Measurements from ENCODE around the gene TOGARAM2. TPM values are rescaled to one million over a fixed set of nuclear protein-coding genes. Genes with fewer than 3 reads are reported as not detected.
A peak's percentile ranks its signal among the peaks of the same experiment; 100 is the strongest.

Gene TOGARAM2
- total RNA-seq, 1 donor, result 0.43 TPM

GRCh38 chr2:29004755-29005154 lies 23.7 kb downstream of the TOGARAM2 start:
- DNase-seq (ENCODE audit: low read depth), result no peak
- TF ChIP-seq, protein P1, sequence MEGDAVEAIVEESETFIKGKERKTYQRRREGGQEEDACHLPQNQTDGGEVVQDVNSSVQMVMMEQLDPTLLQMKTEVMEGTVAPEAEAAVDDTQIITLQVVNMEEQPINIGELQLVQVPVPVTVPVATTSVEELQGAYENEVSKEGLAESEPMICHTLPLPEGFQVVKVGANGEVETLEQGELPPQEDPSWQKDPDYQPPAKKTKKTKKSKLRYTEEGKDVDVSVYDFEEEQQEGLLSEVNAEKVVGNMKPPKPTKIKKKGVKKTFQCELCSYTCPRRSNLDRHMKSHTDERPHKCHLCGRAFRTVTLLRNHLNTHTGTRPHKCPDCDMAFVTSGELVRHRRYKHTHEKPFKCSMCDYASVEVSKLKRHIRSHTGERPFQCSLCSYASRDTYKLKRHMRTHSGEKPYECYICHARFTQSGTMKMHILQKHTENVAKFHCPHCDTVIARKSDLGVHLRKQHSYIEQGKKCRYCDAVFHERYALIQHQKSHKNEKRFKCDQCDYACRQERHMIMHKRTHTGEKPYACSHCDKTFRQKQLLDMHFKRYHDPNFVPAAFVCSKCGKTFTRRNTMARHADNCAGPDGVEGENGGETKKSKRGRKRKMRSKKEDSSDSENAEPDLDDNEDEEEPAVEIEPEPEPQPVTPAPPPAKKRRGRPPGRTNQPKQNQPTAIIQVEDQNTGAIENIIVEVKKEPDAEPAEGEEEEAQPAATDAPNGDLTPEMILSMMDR (IDR thresholded peaks at IDR 0.05; ENCODE audit: insufficient read depth, low read depth, low read length), result no peak
- no peak overlapping the region for H3K4me3 ChIP-seq (ENCODE audit: low read depth, low read length)

- DNase-seq (ENCODE audit: low read depth), result no peak
- TF ChIP-seq, protein P1 (IDR thresholded peaks at IDR 0.05; ENCODE audit: insufficient read depth, low read depth, low read length), result no peak
- no peak overlapping the region for H3K4me3 ChIP-seq (ENCODE audit: low read depth, low read length)
Observed at GRCh38 chr2:29005331-29005730, 24.2 kb downstream of the TOGARAM2 start.

GRCh38 chr2:29006092-29006979 lies 25.2 kb downstream of the TOGARAM2 start:
- no peak overlapping the region for H3K4me3 ChIP-seq (ENCODE audit: low read depth, low read length)
- peak; percentile 41 for DNase-seq (ENCODE audit: low read depth)
- TF ChIP-seq, protein P1 (IDR thresholded peaks at IDR 0.05; ENCODE audit: insufficient read depth, low read depth, low read length), result no peak

- no peak overlapping the region for H3K4me3 ChIP-seq (ENCODE audit: low read depth, low read length)
- TF ChIP-seq, protein P1 (IDR thresholded peaks at IDR 0.05; ENCODE audit: insufficient read depth, low read depth, low read length), result no peak
- no peak for DNase-seq (ENCODE audit: low read depth)
Observed at GRCh38 chr2:29006980-29007301, 25.8 kb downstream of the TOGARAM2 start.

DNA sequence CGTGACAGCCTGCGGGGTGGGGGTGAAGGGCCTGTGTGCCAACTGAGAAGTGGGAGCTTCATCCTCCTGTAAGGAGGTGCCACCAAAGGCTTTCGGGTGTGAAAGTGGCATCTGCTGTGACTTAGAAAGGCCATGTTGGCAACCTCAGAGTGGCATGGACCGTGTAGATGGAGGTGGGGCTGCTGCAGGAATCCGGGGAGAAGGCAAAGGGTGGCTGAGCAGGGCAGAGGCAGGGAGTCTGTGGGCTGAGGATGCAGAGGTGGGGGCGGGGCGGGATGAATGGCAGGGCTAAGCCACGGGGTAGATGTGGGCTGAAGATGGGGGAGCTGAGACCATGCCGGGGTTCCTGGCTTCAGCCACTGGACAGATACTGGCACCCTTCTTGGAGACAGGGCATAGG lies 28.2 kb downstream of the TOGARAM2 start:
- TF ChIP-seq, protein P1 (IDR thresholded peaks at IDR 0.05; ENCODE audit: insufficient read depth, low read depth, low read length), result no peak
- H3K4me3 ChIP-seq (ENCODE audit: low read depth, low read length), result no peak overlapping the region
- DNase-seq (ENCODE audit: low read depth), result no peak

DNA sequence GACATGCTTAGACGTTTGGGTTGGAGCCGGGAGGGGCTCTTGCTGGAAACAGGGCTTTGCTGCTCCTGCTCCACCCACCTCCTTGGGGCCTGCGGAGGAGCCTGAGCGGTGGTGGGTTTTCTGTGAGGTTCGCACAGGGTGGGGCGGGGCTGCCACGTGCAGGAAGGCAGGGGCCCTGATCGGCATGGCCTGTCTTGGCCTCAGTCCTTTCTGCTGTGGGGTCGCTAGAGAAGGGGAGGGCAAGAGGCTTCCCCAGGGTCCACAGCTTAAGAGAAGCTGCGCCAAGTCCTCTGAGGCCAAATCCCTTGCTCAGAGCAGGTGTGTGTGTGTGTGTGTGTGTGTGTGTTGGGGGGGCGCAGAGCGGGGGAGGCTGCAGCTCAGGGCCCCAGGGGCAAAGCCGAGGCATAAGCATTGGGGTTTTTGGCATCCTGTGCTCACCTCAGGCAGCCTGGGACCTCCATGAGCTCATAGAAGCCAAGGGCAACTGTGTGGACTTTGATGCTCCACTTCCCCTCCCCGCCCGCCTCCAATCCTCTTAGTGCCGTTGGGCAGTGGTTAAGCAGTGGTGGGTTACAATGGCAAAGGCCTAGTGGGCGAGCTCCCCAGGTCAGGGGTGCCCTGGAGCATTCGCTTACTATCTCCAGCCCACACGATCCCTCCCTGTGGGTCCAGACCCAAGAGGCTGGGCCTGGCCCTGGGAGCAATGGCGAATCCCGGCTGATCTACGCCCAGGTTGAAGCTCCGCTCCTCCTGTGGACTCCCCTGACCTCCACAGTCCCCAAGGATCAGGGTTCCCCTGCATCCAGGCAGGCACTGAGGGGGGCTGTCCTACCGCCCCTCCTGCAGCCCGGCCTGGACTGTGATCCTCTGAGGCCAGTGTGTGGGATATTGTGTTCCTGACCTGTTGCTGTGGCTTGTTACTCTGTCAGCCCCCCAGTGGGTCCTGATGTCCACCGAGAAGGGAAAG lies 28.9 kb downstream of the TOGARAM2 start:
- no peak overlapping the region for H3K4me3 ChIP-seq (ENCODE audit: low read depth, low read length)
- no peak for DNase-seq (ENCODE audit: low read depth)
- TF ChIP-seq, protein P1 (IDR thresholded peaks at IDR 0.05; ENCODE audit: insufficient read depth, low read depth, low read length), result no peak
